Smooth muscle cell (in vitro differentiated cells): Measurements from ENCODE around the gene PIGK. TPM values are rescaled to one million over a fixed set of nuclear protein-coding genes. Genes with fewer than 3 reads are reported as not detected.

ENCODE experiments used
- DNase-seq: peaks from one replicate; lab custom pipeline; 2025; ENCODE audit not compliant: unreplicated experiment; lab: John Stamatoyannopoulos, UW
- H2AFZ ChIP-seq: fragments of 200-600 bp; sonication (generic); 2 replicates; pipeline ENCODE4 v1.6.0; 2016; ENCODE audit warnings: antibody characterized with exemption, low read depth, mild to moderate bottlenecking
- H3F3A ChIP-seq: fragments of 200-600 bp; sonication (generic); 2 replicates; pipeline ENCODE4 v1.6.0; 2017; ENCODE audit warnings: antibody characterized with exemption, low read depth
- H3K27ac ChIP-seq: fragments of 200-600 bp; sonication (generic); 2 replicates; pipeline ENCODE4 v1.5.1; 2016; ENCODE audit warnings: low read depth, mild to moderate bottlenecking
- H3K27me3 ChIP-seq: fragments of 200-600 bp; sonication (generic); 2 replicates; pipeline ENCODE4 v1.6.1; 2016; ENCODE audit warnings: low read depth, mild to moderate bottlenecking
- H3K36me3 ChIP-seq: fragments of 200-600 bp; sonication (generic); 2 replicates; pipeline ENCODE4 v1.5.1; 2016; ENCODE audit warnings: low read depth
- H3K4me1 ChIP-seq: fragments of 200-600 bp; sonication (generic); 2 replicates; pipeline ENCODE4 v1.5.1; 2016; ENCODE audit warnings: low read depth
- H3K4me2 ChIP-seq: fragments of 200-600 bp; sonication (generic); 2 replicates; pipeline ENCODE4 v1.6.0; 2016; ENCODE audit warnings: mild to moderate bottlenecking
- H3K4me3 ChIP-seq: fragments of 200-600 bp; sonication (generic); 2 replicates; pipeline ENCODE4 v1.5.1; 2016; ENCODE audit warnings: mild to moderate bottlenecking
- H3K79me2 ChIP-seq: fragments of 200-600 bp; sonication (generic); 2 replicates; pipeline ENCODE4 v1.6.0; 2016; ENCODE audit warnings: low read depth, mild to moderate bottlenecking
- H3K9ac ChIP-seq: fragments of 200-600 bp; sonication (generic); 2 replicates; pipeline ENCODE4 v1.6.0; 2016; ENCODE audit warnings: low read depth
- H3K9me3 ChIP-seq: fragments of 200-600 bp; sonication (generic); replicated peaks from 2 replicates; pipeline ENCODE4 v1.5.1; 2016; ENCODE audit warnings: low read depth
- H4K20me1 ChIP-seq: fragments of 200-600 bp; sonication (generic); 2 replicates; pipeline ENCODE4 v1.6.0; 2016; ENCODE audit warnings: low read depth
- WGBS: methylation state at CpG from one replicate; pipeline ENCODE4 v1.1.7; 2016; ENCODE audit warnings: low lambda C conversion rate; 5-methylcytosine and 5-hydroxymethylcytosine counted together
- polyA plus RNA-seq: library from polyadenylated mRNA; unstranded; fragments of >200 nt; fragmentation: Nextera tagmentation; extraction: Ambion mirVana; gene quantifications from 2 replicates; pipeline ENCODE4 v1.2.1, GENCODE V29; 2016
- total RNA-seq: library from RNA; depleted of rRNA; stranded (reverse); fragments of >200 nt; gene quantifications from 2 replicates; pipeline ENCODE4 v1.2.3, GENCODE V29; 2014
- TF ChIP-seq, protein P1 (sequence below): fragments of 200-600 bp; sonication (generic); IDR thresholded peaks from 2 replicates; pipeline ENCODE4 v1.5.1; 2017; ENCODE audit warnings: borderline replicate concordance, mild to moderate bottlenecking, antibody characterized with exemption; ENCODE audit not compliant: insufficient read depth, poor library complexity, severe bottlenecking

Gene PIGK
- total and polyA plus RNA-seq, 2 experiments from 2014 or later, result 18.0 to 39.3 TPM

- TF ChIP-seq, protein P1, sequence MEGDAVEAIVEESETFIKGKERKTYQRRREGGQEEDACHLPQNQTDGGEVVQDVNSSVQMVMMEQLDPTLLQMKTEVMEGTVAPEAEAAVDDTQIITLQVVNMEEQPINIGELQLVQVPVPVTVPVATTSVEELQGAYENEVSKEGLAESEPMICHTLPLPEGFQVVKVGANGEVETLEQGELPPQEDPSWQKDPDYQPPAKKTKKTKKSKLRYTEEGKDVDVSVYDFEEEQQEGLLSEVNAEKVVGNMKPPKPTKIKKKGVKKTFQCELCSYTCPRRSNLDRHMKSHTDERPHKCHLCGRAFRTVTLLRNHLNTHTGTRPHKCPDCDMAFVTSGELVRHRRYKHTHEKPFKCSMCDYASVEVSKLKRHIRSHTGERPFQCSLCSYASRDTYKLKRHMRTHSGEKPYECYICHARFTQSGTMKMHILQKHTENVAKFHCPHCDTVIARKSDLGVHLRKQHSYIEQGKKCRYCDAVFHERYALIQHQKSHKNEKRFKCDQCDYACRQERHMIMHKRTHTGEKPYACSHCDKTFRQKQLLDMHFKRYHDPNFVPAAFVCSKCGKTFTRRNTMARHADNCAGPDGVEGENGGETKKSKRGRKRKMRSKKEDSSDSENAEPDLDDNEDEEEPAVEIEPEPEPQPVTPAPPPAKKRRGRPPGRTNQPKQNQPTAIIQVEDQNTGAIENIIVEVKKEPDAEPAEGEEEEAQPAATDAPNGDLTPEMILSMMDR, result no peak
- Histone ChIP-seq H3K9ac (no peak overlapping the region), H3F3A (no peaks in the 10 kb centered on the region), H3K9me3 (no peaks in the 10 kb centered on the region), H3K36me3 (no peaks in the 10 kb centered on the region), H3K4me2 (no peak overlapping the region), H3K79me2 (no peaks in the 10 kb centered on the region), H2AFZ (no peak overlapping the region), H3K4me1 (peaks cover 21% of the 10 kb centered on the region), H3K27me3 (no peaks in the 10 kb centered on the region), H3K4me3 (no peak overlapping the region), H4K20me1 (no peaks in the 10 kb centered on the region), H3K27ac (no peak overlapping the region)
- no peak for DNase-seq
- WGBS, result 39% methylated on average over 2 of the region's 2 CpGs
Measured at GRCh38 chr1:77089756-77090155, 129.5 kb downstream of the PIGK start.

DNA sequence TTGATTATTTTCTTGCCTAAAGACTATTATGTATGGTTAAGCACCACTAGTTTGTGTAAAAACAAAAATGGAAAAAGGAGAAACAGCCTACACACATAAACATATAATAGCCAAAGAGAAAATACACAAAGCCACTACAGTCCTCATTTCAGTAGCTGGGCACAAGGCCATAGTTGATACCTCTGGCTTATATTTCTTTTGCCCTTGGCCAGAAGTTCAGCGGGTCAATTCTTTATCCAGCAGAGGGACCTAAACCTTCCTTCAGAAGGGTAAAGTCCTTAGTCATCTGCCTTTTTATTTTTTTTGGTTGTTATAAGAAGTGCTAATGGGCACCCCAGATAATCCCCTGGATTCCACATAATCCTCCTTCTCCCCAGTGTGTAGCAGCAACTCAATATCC, 134.1 kb downstream of the PIGK start:
- DNase-seq, result no peak
- no peak overlapping the region for H3K4me3 ChIP-seq
- H3K36me3 ChIP-seq, result no peaks in the 10 kb centered on the region
- H3K4me1 ChIP-seq, result peaks cover 25% of the 10 kb centered on the region
- no peaks in the 10 kb centered on the region for H3K27me3 ChIP-seq
- H3K79me2 ChIP-seq, result no peaks in the 10 kb centered on the region
- H3K9ac ChIP-seq, result no peak overlapping the region
- WGBS, result 97% methylated on average over 1 of the region's 1 CpG
- TF ChIP-seq, protein P1, result no peak
- H4K20me1 ChIP-seq, result no peaks in the 10 kb centered on the region
- H3K9me3 ChIP-seq, result no peaks in the 10 kb centered on the region
- no peak overlapping the region for H3K4me2 ChIP-seq
- H3F3A ChIP-seq, result no peaks in the 10 kb centered on the region
- no peak overlapping the region for H3K27ac ChIP-seq
- no peak overlapping the region for H2AFZ ChIP-seq

GRCh38 chr1:77084457-77084856, 134.8 kb downstream of the PIGK start:
- Histone ChIP-seq H3K9ac (no peak overlapping the region), H3K4me2 (no peak overlapping the region), H3F3A (no peaks in the 10 kb centered on the region), H4K20me1 (no peaks in the 10 kb centered on the region), H3K9me3 (no peaks in the 10 kb centered on the region), H2AFZ (no peak overlapping the region), H3K4me3 (no peak overlapping the region), H3K79me2 (no peaks in the 10 kb centered on the region), H3K36me3 (no peaks in the 10 kb centered on the region), H3K4me1 (peaks cover 22% of the 10 kb centered on the region), H3K27me3 (no peaks in the 10 kb centered on the region), H3K27ac (no peak overlapping the region)
- WGBS, result 87% methylated on average over 2 of the region's 2 CpGs
- DNase-seq, result no peak
- TF ChIP-seq, protein P1, result no peak

GRCh38 chr1:77081834-77082233, 137.4 kb downstream of the PIGK start:
- H3K4me2 ChIP-seq, result no peak overlapping the region
- H2AFZ ChIP-seq, result no peak overlapping the region
- no peaks in the 10 kb centered on the region for H3K36me3 ChIP-seq
- no peak overlapping the region for H3K4me3 ChIP-seq
- peaks cover 22% of the 10 kb centered on the region for H3K4me1 ChIP-seq
- no peaks in the 10 kb centered on the region for H3K79me2 ChIP-seq
- TF ChIP-seq, protein P1, result no peak
- no peaks in the 10 kb centered on the region for H4K20me1 ChIP-seq
- H3K27me3 ChIP-seq, result no peaks in the 10 kb centered on the region
- no peak for DNase-seq
- H3F3A ChIP-seq, result no peaks in the 10 kb centered on the region
- 76% methylated on average over 4 of the region's 4 CpGs for WGBS
- H3K9ac ChIP-seq, result no peak overlapping the region
- no peak overlapping the region for H3K27ac ChIP-seq
- H3K9me3 ChIP-seq, result no peaks in the 10 kb centered on the region
